Gastroesophageal sphincter (tissue), 2 donors: ENCODE measurements around the gene B3GALT2.

Source experiments
- EP300 ChIP-seq: sonication (generic); formaldehyde crosslinking; IDR thresholded peaks from one replicate; pipeline ENCODE4 v1.6.1; 2017; ENCODE audit warnings: antibody characterized with exemption, mild to moderate bottlenecking
- POLR2A ChIP-seq, 2 donors: fragments of 450-650 bp; IDR thresholded peaks; one replicate each; pipeline ENCODE4 v1.6.1; 2017; ENCODE audit warnings: antibody characterized with exemption in 2 of 2, mild to moderate bottlenecking in 2 of 2, moderate library complexity in 1 of 2

DNA sequence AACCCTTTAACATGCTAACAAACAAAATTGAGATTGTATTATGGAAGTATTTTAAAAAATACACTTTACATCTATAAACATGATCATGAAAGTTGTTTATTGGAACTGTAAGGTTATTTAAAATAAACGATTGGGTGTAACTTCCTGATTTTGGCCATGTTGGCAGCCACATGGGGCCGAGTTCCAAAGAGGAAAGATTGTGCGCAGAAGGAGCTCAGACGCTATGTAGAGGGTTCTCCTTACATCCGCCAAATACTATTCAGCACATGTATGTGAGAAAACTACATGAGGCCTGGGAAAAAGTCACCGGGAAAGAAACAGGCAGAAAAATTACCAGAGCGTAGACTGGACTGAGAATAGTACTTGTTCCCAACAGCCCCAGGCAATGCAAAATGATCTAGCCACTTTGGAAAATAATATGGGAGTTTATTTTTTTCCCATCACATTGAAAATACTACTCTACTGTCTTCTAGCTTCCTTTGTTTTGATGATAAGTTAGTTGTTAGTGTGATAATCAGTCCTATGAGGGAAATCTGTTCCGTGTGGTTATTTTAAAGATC, 35.7 kb upstream of the B3GALT2 start:
- TF ChIP-seq EP300, result no peak
- TF ChIP-seq POLR2A (IDR thresholded peaks at IDR 0.05), result no peak
